ENCODE measurements around the gene HMGN4.

DNA sequence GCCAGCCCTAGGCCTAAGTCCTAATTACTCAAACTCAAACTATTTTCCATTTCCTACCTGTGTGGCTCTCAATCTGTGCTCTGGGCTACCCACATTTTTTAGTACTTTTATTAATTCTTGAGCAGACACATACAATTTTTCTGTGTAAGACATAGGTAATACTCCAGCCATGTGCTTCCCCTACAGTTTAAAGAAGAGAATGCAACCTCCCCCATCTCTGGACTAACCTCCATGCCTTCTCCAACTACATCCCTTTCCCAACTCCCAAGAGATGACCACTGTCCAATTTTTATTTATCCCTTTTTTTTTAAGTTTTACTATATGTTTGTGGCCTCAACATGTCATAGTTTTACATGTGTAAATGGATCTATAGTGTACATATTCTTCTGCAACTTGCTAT, 5.8 kb downstream of the HMGN4 start:
- TF ChIP-seq EP300 (IDR thresholded peaks at IDR 0.05; ENCODE audit: borderline replicate concordance in 1 of 2, low read depth in 2 of 2, low read length in 2 of 2), result no peak
- peak in 1 of 3 experiments; percentile 31; a peak in 2 of 4 replicates for TF ChIP-seq CTCF (IDR thresholded peaks at IDR 0.05; ENCODE audit: control extremely low read depth in 1 of 3, insufficient read depth in 1 of 3, low read depth in 1 of 3, low read length in 3 of 3)
- no peak for TF ChIP-seq MAX (IDR thresholded peaks at IDR 0.05)
- no peak for TF ChIP-seq POLR2A (IDR thresholded peaks at IDR 0.05; ENCODE audit: control extremely low read depth in 1 of 2, low read depth in 2 of 2, low read length in 2 of 2)
- TF ChIP-seq EZH2 (IDR thresholded peaks at IDR 0.05; ENCODE audit: low read depth, low read length, severe bottlenecking), result no peak
- no peak for TF ChIP-seq POLR2AphosphoS5 (IDR thresholded peaks at IDR 0.05; ENCODE audit: low read depth, low read length)
- TF ChIP-seq ZNF274 (IDR thresholded peaks at IDR 0.05; ENCODE audit: borderline replicate concordance, extremely low read depth, low read length), result no peak
